IgD-negative memory B cell (primary cell): ENCODE results near the gene EIF6. TPM values are rescaled to one million over a fixed set of nuclear protein-coding genes. Genes with fewer than 3 reads are reported as not detected.
A peak's percentile ranks its signal among the peaks of the same experiment; 100 is the strongest.
"Not testable (repeated sequence)": the region's sequence is repeated elsewhere in the genome, so short reads cannot be mapped to it uniquely, and the experiment has no call there.

Experiments
- H3K27ac Mint-ChIP-seq, 3 donors: one replicate each; pipeline ENCODE4 v1.8.0; 2020 to 2022; ENCODE audit warnings: mild to moderate bottlenecking in 3 of 3, mixed read lengths in 3 of 3, moderate library complexity in 1 of 3
- H3K27me3 Mint-ChIP-seq: one replicate; pipeline ENCODE4 v1.8.0; 2021; ENCODE audit warnings: mixed read lengths
- H3K36me3 Mint-ChIP-seq: one replicate; pipeline ENCODE4 v1.8.0; 2020; ENCODE audit warnings: mild to moderate bottlenecking, mixed read lengths
- H3K4me1 Mint-ChIP-seq, 3 donors: one replicate each; pipeline ENCODE4 v1.8.0; 2020 to 2022; ENCODE audit warnings: mixed read lengths in 3 of 3, mild to moderate bottlenecking in 1 of 3
- H3K4me3 Mint-ChIP-seq, 4 donors: one replicate each; pipeline ENCODE4 v1.8.0; 2020 to 2022; ENCODE audit warnings: mild to moderate bottlenecking in 4 of 4, mixed read lengths in 4 of 4, moderate library complexity in 3 of 4
- H3K9me3 Mint-ChIP-seq, 3 donors: one replicate each; pipeline ENCODE4 v1.8.0; 2020 to 2021; ENCODE audit warnings: mixed read lengths in 3 of 3, mild to moderate bottlenecking in 1 of 3
- polyA plus RNA-seq: library from polyadenylated mRNA; unstranded; fragments of 300-500 nt; fragmentation: Illumina TruSeq; gene quantifications from one replicate; pipeline ENCODE4 v1.2.3, GENCODE V29; 2021

EIF6 gene
- polyA plus RNA-seq, 1 donor from 2014 or later: 204 TPM

GRCh38 chr20:35318502-35319157 lies 34.1 kb upstream of the EIF6 start:
- H3K9me3 Mint-ChIP-seq: no peaks in the 10 kb centered on the region
- H3K4me3 Mint-ChIP-seq: peak overlapping the region in 1 of 4 donors; percentile 33
- no peaks in the 10 kb centered on the region for H3K27me3 Mint-ChIP-seq
- H3K27ac Mint-ChIP-seq: no peak overlapping the region
- peaks cover 0 to 2% (median 2%) of the 10 kb centered on the region in 3 donors for H3K4me1 Mint-ChIP-seq
- peaks cover 1% of the 10 kb centered on the region for H3K36me3 Mint-ChIP-seq

GRCh38 chr20:35317416-35318210 lies 33.0 kb upstream of the EIF6 start:
- H3K4me1 Mint-ChIP-seq: peaks cover 0 to 2% (median 2%) of the 10 kb centered on the region in 3 donors
- H3K4me3 Mint-ChIP-seq: no peak overlapping the region
- H3K9me3 Mint-ChIP-seq: no peaks in the 10 kb centered on the region
- peak overlapping the region in 1 of 3 donors; percentile 33 for H3K27ac Mint-ChIP-seq
- peaks cover 1% of the 10 kb centered on the region for H3K36me3 Mint-ChIP-seq
- no peaks in the 10 kb centered on the region for H3K27me3 Mint-ChIP-seq

GRCh38 chr20:35316086-35316485 lies 31.5 kb upstream of the EIF6 start:
- no peak overlapping the region for H3K4me3 Mint-ChIP-seq
- H3K4me1 Mint-ChIP-seq: peaks cover 0 to 2% (median 2%) of the 10 kb centered on the region in 3 donors
- H3K9me3 Mint-ChIP-seq: no peaks in the 10 kb centered on the region
- H3K27me3 Mint-ChIP-seq: no peaks in the 10 kb centered on the region
- H3K27ac Mint-ChIP-seq: no peak overlapping the region
- no peaks in the 10 kb centered on the region for H3K36me3 Mint-ChIP-seq

GRCh38 chr20:35315632-35316020 lies 31.1 kb upstream of the EIF6 start:
- H3K4me1 Mint-ChIP-seq, H3K9me3 Mint-ChIP-seq, H3K36me3 Mint-ChIP-seq, H3K27me3 Mint-ChIP-seq, H3K27ac Mint-ChIP-seq, H3K4me3 Mint-ChIP-seq: not testable (repeated sequence)

GRCh38 chr20:35314816-35315631 lies 30.5 kb upstream of the EIF6 start:
- H3K27me3 Mint-ChIP-seq: no peaks in the 10 kb centered on the region

GRCh38 chr20:35312318-35312717 lies 27.7 kb upstream of the EIF6 start:
- Mint-ChIP-seq H3K4me1 (peaks cover 0 to 2% (median 0%) of the 10 kb centered on the region in 3 donors), H3K27ac (no peak overlapping the region), H3K27me3 (no peaks in the 10 kb centered on the region), H3K4me3 (no peak overlapping the region), H3K36me3 (no peaks in the 10 kb centered on the region), H3K9me3 (no peaks in the 10 kb centered on the region)

More at GRCh38 chr20:35314816-35315631, 30.5 kb upstream of the EIF6 start:
- Mint-ChIP-seq H3K36me3 (no peaks in the 10 kb centered on the region), H3K9me3 (no peaks in the 10 kb centered on the region), H3K4me3 (no peak overlapping the region), H3K4me1 (peaks cover 0 to 2% (median 2%) of the 10 kb centered on the region in 3 donors), H3K27ac (no peak overlapping the region)

GRCh38 chr20:35311822-35312221 lies 27.2 kb upstream of the EIF6 start:
- H3K4me3 Mint-ChIP-seq: no peak overlapping the region
- peaks cover 0 to 2% (median 0%) of the 10 kb centered on the region in 3 donors for H3K4me1 Mint-ChIP-seq
- H3K36me3 Mint-ChIP-seq: no peaks in the 10 kb centered on the region
- H3K27ac Mint-ChIP-seq: no peak overlapping the region
- no peaks in the 10 kb centered on the region for H3K9me3 Mint-ChIP-seq
- no peaks in the 10 kb centered on the region for H3K27me3 Mint-ChIP-seq

GRCh38 chr20:35311409-35311808 lies 26.8 kb upstream of the EIF6 start:
- Mint-ChIP-seq H3K36me3 (no peaks in the 10 kb centered on the region), H3K27ac (no peak overlapping the region), H3K9me3 (no peaks in the 10 kb centered on the region), H3K27me3 (no peaks in the 10 kb centered on the region), H3K4me3 (no peak overlapping the region), H3K4me1 (peaks cover 0 to 2% (median 0%) of the 10 kb centered on the region in 3 donors)

GRCh38 chr20:35307666-35308653 lies 23.4 kb upstream of the EIF6 start:
- Mint-ChIP-seq H3K4me1 (peaks cover 0 to 5% (median 5%) of the 10 kb centered on the region in 3 donors), H3K36me3 (no peaks in the 10 kb centered on the region), H3K4me3 (no peak overlapping the region), H3K27me3 (no peaks in the 10 kb centered on the region), H3K9me3 (no peaks in the 10 kb centered on the region), H3K27ac (peak overlapping the region in 1 of 3 donors; percentile 64)

- Mint-ChIP-seq H3K27me3 (no peaks in the 10 kb centered on the region), H3K4me3 (no peak overlapping the region), H3K9me3 (no peaks in the 10 kb centered on the region), H3K27ac (peak overlapping the region in 1 of 3 donors; percentile 74), H3K36me3 (no peaks in the 10 kb centered on the region), H3K4me1 (peaks cover 0 to 5% (median 5%) of the 10 kb centered on the region in 3 donors)
These were observed 22.5 kb upstream of the EIF6 start for GRCh38 chr20:35306931-35307517.

GRCh38 chr20:35305682-35306556 lies 21.3 kb upstream of the EIF6 start:
- Mint-ChIP-seq H3K27ac (no peak overlapping the region), H3K4me1 (peaks cover 0 to 5% (median 5%) of the 10 kb centered on the region in 3 donors), H3K36me3 (no peaks in the 10 kb centered on the region), H3K27me3 (no peaks in the 10 kb centered on the region), H3K9me3 (no peaks in the 10 kb centered on the region), H3K4me3 (no peak overlapping the region)

- H3K36me3 Mint-ChIP-seq: no peaks in the 10 kb centered on the region
These were observed 20.4 kb upstream of the EIF6 start for GRCh38 chr20:35304956-35305355.

More at GRCh38 chr20:35304956-35305355, 20.4 kb upstream of the EIF6 start:
- Mint-ChIP-seq H3K4me1 (peaks cover 0 to 5% (median 5%) of the 10 kb centered on the region in 3 donors), H3K9me3 (no peaks in the 10 kb centered on the region), H3K4me3 (peak overlapping the region in 1 of 4 donors; percentile 9), H3K27ac (peak overlapping the region in 1 of 3 donors; percentile 32), H3K27me3 (no peaks in the 10 kb centered on the region)
